Measurements from ENCODE around the gene ZNF232.
"Not testable (repeated sequence)": the region's sequence is repeated elsewhere in the genome, so short reads cannot be mapped to it uniquely, and the experiment has no call there.

The ZNF232 gene

GRCh38 chr17:5129770-5130169 lies 18.1 kb upstream of the ZNF232 start:
- DNase-seq, result not testable (repeated sequence)

GRCh38 chr17:5128905-5129535 lies 17.3 kb upstream of the ZNF232 start:
- DNase-seq, result no peak

GRCh38 chr17:5128387-5128786 lies 16.7 kb upstream of the ZNF232 start:
- not testable (repeated sequence) for DNase-seq

GRCh38 chr17:5127910-5128309 lies 16.2 kb upstream of the ZNF232 start:
- no peak for DNase-seq

- no peak for DNase-seq
Observed at GRCh38 chr17:5126719-5127488, 15.2 kb upstream of the ZNF232 start.

- DNase-seq, result not testable (repeated sequence)
Observed at GRCh38 chr17:5124896-5125295, 13.2 kb upstream of the ZNF232 start.

GRCh38 chr17:5124125-5124760 lies 12.6 kb upstream of the ZNF232 start:
- not testable (repeated sequence) for DNase-seq

GRCh38 chr17:5123343-5124124 lies 11.9 kb upstream of the ZNF232 start:
- no peak for DNase-seq

GRCh38 chr17:5122586-5123342 lies 11.1 kb upstream of the ZNF232 start:
- peak in 2 of 3 donors; percentile 26 to 54 for DNase-seq

GRCh38 chr17:5122056-5122455 lies 10.4 kb upstream of the ZNF232 start:
- DNase-seq, result peak; percentile 23 to 38 (median 30)

GRCh38 chr17:5121186-5121841 lies 9.6 kb upstream of the ZNF232 start:
- no peak for DNase-seq

GRCh38 chr17:5120436-5121185 lies 8.9 kb upstream of the ZNF232 start:
- DNase-seq, result not testable (repeated sequence)

GRCh38 chr17:5120036-5120435 lies 8.4 kb upstream of the ZNF232 start:
- DNase-seq, result no peak

- no peak for DNase-seq
Observed at GRCh38 chr17:5118219-5118618, 6.5 kb upstream of the ZNF232 start.

- no peak for DNase-seq
Observed at GRCh38 chr17:5115673-5116651, 4.3 kb upstream of the ZNF232 start, which contains the start of gene USP6. Gene USP6 (plus strand): TSS chr17:5116032. CDS start chr17:5130368, 14,336 bp downstream.

- DNase-seq, result peak in 1 of 3 donors; percentile 29
Observed at GRCh38 chr17:5110816-5111215, 862 bp downstream of the ZNF232 start.

GRCh38 chr17:5100832-5101231 lies 10.8 kb downstream of the ZNF232 start:
- no peak for DNase-seq

- DNase-seq, result no peak
Observed at GRCh38 chr17:5099271-5099670, 12.4 kb downstream of the ZNF232 start.

GRCh38 chr17:5097101-5097834 lies 14.4 kb downstream of the ZNF232 start:
- no peak for DNase-seq

All from suppressor macrophage treated with lipopolysaccharide for 1 hour (primary cell).